Stimulated activated CD4-positive, alpha-beta T cell treated with anti-CD3 and anti-CD28 coated beads, Interleukin-1b, Interleukin-23, amount 100 ng/mL, for 1 hour (primary cell): ENCODE results near the gene CAPN15.

ENCODE experiments used
- DNase-seq, 2 donors: peaks; one replicate each; pipeline ENCODE4 v3.0.0-alpha.2; 2020; ENCODE audit warnings: low read depth in 2 of 2

The CAPN15 gene

DNA sequence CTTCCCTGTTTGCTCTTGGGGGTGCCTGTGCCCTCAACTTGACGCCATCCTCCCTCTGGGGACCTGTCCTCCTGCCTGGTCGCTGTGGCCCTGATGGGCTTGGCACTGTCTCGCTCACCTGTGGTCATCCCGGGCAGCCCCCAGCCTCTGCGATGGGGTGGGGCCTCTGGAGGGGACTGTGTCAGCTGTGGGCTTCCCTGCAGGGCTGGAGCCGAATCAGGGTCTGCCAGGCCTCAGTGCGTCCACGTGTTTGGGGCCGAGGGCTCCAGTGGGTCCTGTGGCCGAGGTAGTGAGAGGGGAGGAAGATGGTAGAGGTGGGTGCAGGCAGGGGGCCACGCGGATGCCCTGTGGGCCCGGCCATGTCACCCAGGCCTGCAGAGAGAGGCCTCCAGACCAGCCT lies 50.3 kb downstream of the CAPN15 start:
- DNase-seq = no peak

DNA sequence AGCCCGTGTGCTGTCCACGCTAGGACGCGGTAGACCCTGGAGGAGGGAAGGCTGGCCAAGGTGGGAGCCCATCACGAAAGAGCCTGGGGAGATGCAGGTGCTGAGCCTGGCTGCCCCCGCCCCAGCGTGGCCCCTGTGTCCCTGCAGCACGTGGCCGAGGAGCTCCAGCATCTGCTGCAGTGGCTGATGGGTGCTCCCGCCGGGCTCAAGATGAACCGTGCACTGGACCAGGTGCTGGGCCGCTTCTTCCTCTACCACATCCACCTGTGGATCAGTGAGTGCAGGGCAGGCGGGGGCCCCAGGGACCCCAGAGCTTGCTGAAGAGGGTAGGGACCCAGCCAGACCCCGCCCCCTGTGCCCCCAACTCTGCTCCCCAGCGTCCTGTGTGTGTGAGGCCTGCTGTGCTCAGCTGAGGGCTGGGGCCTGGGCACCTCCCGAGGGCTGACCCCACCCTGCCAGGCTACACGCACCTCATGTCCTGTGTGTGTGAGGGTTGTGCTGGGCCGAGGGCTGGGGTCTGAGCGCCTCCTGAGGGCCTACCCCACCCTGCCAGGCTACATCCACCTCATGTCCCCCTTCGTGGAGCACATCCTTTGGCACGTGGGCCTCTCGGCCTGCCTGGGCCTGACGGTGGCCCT lies 50.8 kb downstream of the CAPN15 start:
- DNase-seq = no peak

GRCh38 chr16:578870-579405 lies 51.4 kb downstream of the CAPN15 start:
- peak in 1 of 2 donors; percentile 35 for DNase-seq

GRCh38 chr16:580141-580945 lies 52.8 kb downstream of the CAPN15 start:
- no peak for DNase-seq

GRCh38 chr16:580946-581498 lies 53.5 kb downstream of the CAPN15 start:
- DNase-seq = no peak

GRCh38 chr16:582218-582613 lies 54.7 kb downstream of the CAPN15 start:
- no peak for DNase-seq

GRCh38 chr16:582614-583331 lies 55.3 kb downstream of the CAPN15 start:
- no peak for DNase-seq

DNA sequence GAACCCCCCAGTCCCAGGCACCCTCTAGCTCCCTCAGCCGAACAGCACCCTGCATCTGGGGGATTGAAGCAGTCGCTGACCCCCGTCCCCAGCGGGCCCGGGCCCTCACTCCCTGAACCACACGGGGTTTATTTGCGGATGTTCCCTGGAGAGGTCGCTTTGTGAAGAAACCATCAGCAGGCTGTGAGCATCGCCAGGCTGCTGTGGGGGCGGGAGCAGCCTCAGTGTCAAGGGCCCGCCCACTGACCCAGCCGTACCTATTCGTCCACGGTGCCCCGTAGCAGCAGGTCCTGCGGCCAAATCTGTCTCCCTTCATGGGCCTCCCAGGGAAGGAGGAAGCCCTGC lies 55.9 kb downstream of the CAPN15 start:
- no peak for DNase-seq

DNA sequence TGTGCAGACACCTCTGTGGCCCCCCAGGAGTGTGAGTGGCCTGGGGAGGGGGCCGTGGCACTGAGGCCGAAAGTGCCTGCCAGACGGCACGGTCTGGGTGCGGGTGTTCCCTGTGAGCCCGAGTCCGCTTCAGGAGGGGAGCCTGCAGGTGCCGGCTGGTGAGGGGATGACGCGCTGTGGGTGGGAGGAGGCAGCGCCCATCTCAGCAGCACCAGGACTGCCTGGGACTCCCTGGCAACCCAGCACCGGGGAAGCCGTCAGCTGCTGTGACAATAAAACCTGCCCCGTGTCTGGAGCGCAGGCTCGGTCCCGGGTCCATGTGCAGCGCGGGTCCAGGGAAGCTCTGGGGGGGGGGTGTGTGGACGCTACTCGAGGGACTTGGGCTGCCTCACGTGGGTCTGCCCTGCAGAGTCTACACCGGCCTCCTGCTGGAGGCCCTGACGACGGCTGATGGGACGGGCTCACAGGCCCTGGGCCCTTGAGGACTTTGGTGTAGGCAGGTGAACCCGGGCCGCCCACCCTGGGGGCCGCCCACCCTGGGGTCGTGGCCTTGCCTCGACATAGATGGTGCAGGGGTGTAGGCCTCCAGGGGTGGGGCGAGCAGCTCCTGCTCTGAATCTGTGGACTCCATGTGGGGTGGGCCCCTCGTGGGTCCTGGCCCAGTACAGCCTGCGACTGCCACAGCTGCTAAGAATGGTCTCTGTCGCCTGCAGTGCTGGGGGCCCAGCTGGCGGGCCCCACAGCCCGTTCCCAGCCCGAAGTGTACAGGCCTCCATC lies 56.5 kb downstream of the CAPN15 start:
- no peak for DNase-seq

DNA sequence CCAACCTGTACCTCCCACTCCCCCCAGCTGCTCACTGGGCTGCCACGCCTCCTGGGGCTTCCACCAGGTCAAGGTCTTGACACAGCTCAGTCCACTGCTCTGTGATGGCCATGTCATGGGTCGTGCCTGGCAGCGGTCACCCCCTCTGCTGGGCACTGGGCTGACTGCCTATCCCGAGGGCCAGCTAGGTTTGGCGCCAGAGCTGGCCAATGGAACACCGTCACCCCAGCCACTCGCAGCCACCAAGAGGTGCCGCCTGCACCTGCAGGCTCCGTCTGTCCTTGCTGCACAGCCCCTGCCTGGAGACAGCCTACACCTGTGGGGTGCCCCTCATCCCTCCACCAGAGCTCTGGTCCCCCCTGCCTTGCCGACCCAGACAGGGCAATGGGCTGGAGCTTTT lies 57.8 kb downstream of the CAPN15 start:
- no peak for DNase-seq

DNA sequence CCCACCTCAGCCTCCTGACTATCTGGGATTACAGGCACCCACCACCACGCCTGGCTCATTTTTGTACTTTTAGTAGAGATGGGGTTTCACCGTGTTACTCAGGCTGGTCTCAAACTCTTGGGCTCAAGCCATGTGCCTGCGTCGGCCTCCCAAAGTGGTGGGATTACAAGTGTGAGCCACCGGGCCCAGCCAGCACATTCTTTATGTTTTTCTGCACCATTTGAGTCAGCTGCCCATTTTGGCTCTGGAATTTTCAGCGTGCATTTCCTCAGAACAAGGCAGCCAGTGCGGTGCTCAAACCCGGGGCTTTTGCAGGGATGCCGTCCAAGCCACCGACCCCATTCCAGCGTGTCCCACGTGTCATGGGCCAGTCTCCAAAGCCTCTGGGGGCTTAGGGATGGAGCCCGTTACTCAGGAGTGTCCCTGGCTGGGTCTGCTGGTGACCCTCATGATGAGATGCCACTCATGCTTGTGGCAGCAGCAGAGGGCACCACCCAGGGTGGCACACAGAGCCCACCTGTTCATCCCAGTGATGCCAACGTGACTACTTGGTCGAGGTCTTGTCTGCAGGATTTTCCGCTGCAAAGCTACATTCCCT lies 58.6 kb downstream of the CAPN15 start:
- no peak for DNase-seq

- DNase-seq = no peak
Measured at GRCh38 chr16:586645-587590, 59.4 kb downstream of the CAPN15 start.

GRCh38 chr16:588639-588888 lies 61.1 kb downstream of the CAPN15 start:
- DNase-seq = peak in 1 of 2 donors; percentile 48

DNA sequence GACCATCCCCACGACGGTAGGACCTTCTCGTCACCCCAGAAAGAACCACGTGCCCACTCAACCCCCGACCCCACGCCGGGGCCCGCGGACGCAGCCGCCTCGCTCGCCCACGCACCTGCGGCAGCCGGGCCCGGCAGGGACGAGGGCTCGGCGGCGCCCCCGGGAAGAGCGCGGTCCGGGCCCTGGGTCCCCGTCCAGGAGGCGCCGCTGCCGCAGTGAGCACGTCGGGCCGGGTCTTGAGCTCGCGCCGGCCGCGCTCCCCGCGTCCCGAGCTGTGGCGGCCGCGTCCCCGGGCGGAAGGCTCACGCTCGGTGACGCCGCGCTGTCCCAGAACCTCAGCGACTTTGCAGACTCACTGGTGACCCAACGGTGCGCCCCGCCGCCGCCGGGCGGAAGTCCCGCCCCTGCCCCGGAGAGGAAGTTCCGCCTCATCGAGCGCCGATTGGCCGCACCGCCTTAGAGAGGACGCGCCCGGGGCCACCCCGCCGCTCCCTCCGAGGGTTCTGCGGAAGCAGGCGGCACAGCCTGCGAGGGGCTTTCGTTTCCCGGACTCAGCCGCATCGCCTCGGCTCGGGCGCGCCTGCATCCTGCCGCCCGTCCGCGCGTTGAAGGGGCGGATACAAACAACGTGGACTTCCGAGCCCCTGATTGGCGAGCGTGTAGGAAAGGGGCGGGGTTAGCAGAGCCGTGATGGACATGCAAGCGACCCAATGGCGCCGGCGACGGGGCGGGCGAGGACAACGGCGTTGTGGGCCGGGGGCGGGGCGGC lies 61.6 kb downstream of the CAPN15 start:
- DNase-seq = peak; percentile 96 to 98

DNA sequence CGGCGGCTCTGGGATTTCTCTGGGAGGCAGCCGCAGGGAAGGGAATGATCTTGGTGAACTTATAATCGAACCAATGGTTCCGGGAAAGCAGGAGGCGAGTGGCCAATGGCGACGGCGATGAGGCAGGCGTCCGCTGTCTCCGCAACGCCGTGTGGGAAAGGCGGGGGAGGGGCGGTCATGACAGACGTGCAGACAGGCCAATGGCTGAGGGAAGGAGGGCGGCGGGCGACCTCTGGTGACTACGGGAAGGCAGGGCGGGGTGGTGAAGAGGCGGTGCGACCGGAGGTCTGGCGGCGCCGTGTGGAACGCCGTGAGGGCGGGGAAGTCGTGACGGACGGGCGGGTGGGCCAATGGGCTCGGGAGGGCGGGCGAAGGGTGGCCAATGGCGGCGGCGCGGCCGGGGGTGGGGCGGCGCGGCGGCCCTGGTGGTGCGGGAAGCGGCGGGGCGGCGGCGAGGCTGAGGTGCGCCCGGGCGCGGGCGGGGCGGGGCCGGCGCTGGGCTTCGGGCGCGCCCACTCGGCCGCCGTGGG lies 62.2 kb downstream of the CAPN15 start, which contains the start of gene RAB40C:
Gene RAB40C (plus strand): TSS at position 409 of the 530 bp plus-strand sequence. CDS start 226 bp downstream, outside the sequence.
- peak; percentile 98 to 99 for DNase-seq

- DNase-seq = no peak
Measured at GRCh38 chr16:590188-590814, 62.8 kb downstream of the CAPN15 start.

- no peak for DNase-seq
Measured at GRCh38 chr16:590815-591200, 63.3 kb downstream of the CAPN15 start.

DNA sequence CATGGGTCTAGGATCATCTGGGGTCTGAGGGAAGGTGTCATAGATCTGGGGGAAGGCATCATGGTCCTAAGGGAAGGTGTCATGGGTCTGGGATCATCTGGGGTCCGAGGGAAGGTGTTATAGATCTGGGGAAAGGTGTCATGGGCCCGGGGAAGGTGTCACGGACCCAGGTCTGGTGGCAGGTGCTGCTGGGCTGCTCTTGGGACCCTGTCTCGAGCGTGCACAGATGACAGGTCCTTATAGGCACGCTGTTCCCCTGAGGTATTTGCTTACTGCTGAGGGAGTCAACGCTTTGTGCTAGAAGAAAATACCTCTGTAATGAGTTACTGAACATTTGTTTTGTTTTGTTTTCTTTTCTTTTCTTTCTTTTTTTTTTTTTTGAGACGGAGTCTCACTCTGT lies 63.7 kb downstream of the CAPN15 start:
- no peak for DNase-seq
